Breast epithelium (tissue), 4 donors: ENCODE measurements around the gene OCRL. TPM values are rescaled to one million over a fixed set of nuclear protein-coding genes. Genes with fewer than 3 reads are reported as not detected.
A peak's percentile ranks its signal among the peaks of the same experiment; 100 is the strongest.

Experiments
- DNase-seq, 2 donors: peaks; one replicate each; pipeline ENCODE4 v3.0.0-alpha.2; 2019; ENCODE audit warnings: low spot score in 2 of 2
- H3K27ac ChIP-seq, 2 donors: fragments of 200-600 bp; sonication (generic) in 1 of 2; one replicate each; pipeline ENCODE4 v1.5.1; 2016 to 2019; ENCODE audit warnings: mild to moderate bottlenecking in 1 of 2
- H3K27me3 ChIP-seq, 2 donors: fragments of 200-600 bp; sonication (generic) in 1 of 2; one replicate each; pipeline versions ENCODE4 v1.5.1 to v1.6.0; 2017 to 2019; ENCODE audit warnings: control low read depth in 1 of 2, mild to moderate bottlenecking in 1 of 2
- H3K36me3 ChIP-seq: fragments of 200-600 bp; one replicate; pipeline ENCODE4 v1.5.1; 2019
- H3K4me1 ChIP-seq, 2 donors: fragments of 200-600 bp; sonication (generic); one replicate each; pipeline ENCODE4 v1.5.1; 2016 to 2019; ENCODE audit warnings: control low read depth in 1 of 2
- H3K4me3 ChIP-seq, 3 donors: fragments of 200-600 bp; sonication (generic); 1 replicate in 2 of 3; 2 replicates in 1 of 3; pipeline ENCODE4 v1.5.1; 2016 to 2019; ENCODE audit warnings: mild to moderate bottlenecking in 3 of 3, moderate library complexity in 2 of 3
- H3K9me3 ChIP-seq, 2 donors: fragments of 200-600 bp; sonication (generic) in 1 of 2; one replicate each; pipeline ENCODE4 v1.5.1; 2016 to 2019; ENCODE audit warnings: control low read depth in 1 of 2
- POLR2A ChIP-seq: fragments of 450-650 bp; IDR thresholded peaks from one replicate; pipeline ENCODE4 v1.6.1; 2016; ENCODE audit warnings: antibody characterized with exemption, mild to moderate bottlenecking, moderate library complexity
- POLR2AphosphoS5 ChIP-seq, 3 donors: sonication (generic); formaldehyde crosslinking; IDR thresholded peaks; one replicate each; pipeline ENCODE4 v1.6.1; 2017; ENCODE audit warnings: antibody characterized with exemption in 3 of 3
- intact Hi-C: fragments of 100-400 bp; cut with DNase I; formaldehyde crosslinking; loops from one replicate; pipeline ENCODE4 v1.15.1; 2023; ENCODE audit warnings: low total_unique reads
- total RNA-seq, 3 donors: library from RNA; depleted of rRNA; stranded (reverse); fragments of >200 nt; gene quantifications; one replicate each; pipeline ENCODE4 v1.1.0, GENCODE V29; 2016
- TF ChIP-seq, protein P1 (sequence below), 3 donors: fragments of 450-650 bp; IDR thresholded peaks; one replicate each; pipeline ENCODE4 v1.5.1; 2016 to 2017; ENCODE audit warnings: antibody characterized with exemption in 3 of 3, mild to moderate bottlenecking in 3 of 3, moderate library complexity in 3 of 3

The OCRL gene
- total RNA-seq, 3 donors from 2014 or later = 16.7 to 22.1 (median 17.4) TPM

GRCh38 chrX:129599499-129599898 is 59.4 kb downstream of the OCRL start:
- TF ChIP-seq, protein P1, sequence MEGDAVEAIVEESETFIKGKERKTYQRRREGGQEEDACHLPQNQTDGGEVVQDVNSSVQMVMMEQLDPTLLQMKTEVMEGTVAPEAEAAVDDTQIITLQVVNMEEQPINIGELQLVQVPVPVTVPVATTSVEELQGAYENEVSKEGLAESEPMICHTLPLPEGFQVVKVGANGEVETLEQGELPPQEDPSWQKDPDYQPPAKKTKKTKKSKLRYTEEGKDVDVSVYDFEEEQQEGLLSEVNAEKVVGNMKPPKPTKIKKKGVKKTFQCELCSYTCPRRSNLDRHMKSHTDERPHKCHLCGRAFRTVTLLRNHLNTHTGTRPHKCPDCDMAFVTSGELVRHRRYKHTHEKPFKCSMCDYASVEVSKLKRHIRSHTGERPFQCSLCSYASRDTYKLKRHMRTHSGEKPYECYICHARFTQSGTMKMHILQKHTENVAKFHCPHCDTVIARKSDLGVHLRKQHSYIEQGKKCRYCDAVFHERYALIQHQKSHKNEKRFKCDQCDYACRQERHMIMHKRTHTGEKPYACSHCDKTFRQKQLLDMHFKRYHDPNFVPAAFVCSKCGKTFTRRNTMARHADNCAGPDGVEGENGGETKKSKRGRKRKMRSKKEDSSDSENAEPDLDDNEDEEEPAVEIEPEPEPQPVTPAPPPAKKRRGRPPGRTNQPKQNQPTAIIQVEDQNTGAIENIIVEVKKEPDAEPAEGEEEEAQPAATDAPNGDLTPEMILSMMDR (IDR thresholded peaks at IDR 0.05) = no peak
- TF ChIP-seq POLR2AphosphoS5 (IDR thresholded peaks at IDR 0.05) = no peak
- intact Hi-C loops = no loop called here
- H3K27ac ChIP-seq = no peak overlapping the region
- no peaks in the 10 kb centered on the region for H3K4me1 ChIP-seq
- H3K9me3 ChIP-seq = no peaks in the 10 kb centered on the region
- H3K4me3 ChIP-seq = no peak overlapping the region
- H3K27me3 ChIP-seq = peaks cover 0 to 23% of the 10 kb centered on the region in 2 donors
- no peak for DNase-seq
- H3K36me3 ChIP-seq = no peaks in the 10 kb centered on the region

DNA sequence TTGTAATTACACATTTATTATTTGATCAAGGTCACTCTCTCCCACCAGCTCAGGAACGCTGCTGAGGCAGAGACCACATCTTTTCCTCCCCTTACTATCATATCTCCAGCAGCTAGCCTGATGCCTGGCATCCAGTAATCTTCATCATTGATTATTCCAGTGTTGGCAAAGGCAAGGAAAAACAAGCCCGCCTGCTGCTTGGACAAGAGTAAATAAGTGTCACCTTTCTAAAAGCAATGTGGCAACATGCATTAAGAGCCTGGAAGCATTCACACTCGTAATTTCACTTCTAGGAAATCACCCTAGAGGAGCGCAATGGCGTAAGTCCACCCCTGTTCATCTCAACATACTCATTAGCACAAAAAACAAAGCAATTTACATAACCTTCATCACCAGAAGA is 59.9 kb downstream of the OCRL start:
- Histone ChIP-seq H3K9me3 (no peaks in the 10 kb centered on the region), H3K27me3 (peaks cover 0 to 20% of the 10 kb centered on the region in 2 donors), H3K4me3 (no peak overlapping the region), H3K36me3 (no peaks in the 10 kb centered on the region), H3K4me1 (no peaks in the 10 kb centered on the region), H3K27ac (no peak overlapping the region)
- TF ChIP-seq, protein P1 (IDR thresholded peaks at IDR 0.05) = no peak
- TF ChIP-seq POLR2AphosphoS5 (IDR thresholded peaks at IDR 0.05) = no peak
- no peak for TF ChIP-seq POLR2A
- no peak for DNase-seq
- intact Hi-C loops = no loop called here

DNA sequence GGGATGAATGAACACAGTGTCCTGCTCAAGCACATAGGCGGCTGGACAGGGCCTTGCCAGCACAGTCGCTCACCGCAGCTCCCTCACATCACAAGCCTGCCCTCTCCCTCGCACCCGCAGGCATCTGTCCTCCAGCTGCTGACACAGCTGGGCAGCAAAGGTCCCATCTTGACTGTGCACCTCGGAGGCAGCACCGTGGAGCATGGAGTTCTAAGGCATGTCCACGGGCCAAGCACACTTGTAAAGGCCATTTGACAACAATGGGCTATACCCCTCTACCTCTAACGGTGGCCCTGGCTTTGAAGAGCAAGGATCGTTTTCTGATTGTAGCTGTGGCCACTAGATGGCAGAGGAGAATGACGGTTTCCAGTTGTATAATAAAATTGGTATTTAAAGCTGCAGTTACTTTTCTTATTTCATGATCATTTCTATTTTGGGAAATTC is 60.9 kb downstream of the OCRL start:
- H3K36me3 ChIP-seq = no peaks in the 10 kb centered on the region
- H3K27me3 ChIP-seq = peaks cover 0 to 21% of the 10 kb centered on the region in 2 donors
- TF ChIP-seq, protein P1 (IDR thresholded peaks at IDR 0.05) = peak in 2 of 3 donors; percentile 38 to 59
- no peak for TF ChIP-seq POLR2AphosphoS5 (IDR thresholded peaks at IDR 0.05)
- intact Hi-C loops = no loop called here
- no peaks in the 10 kb centered on the region for H3K9me3 ChIP-seq
- H3K4me1 ChIP-seq = no peaks in the 10 kb centered on the region
- DNase-seq = no peak
- no peak overlapping the region for H3K4me3 ChIP-seq
- H3K27ac ChIP-seq = no peak overlapping the region

- intact Hi-C loops = loop anchor here (5.0 kb wide), 1 partner anchor 735 kb away; no protein-coding TSS in a partner anchor
- Histone ChIP-seq H3K4me1 (no peaks in the 10 kb centered on the region), H3K27me3 (peaks cover 0 to 17% of the 10 kb centered on the region in 2 donors), H3K36me3 (no peaks in the 10 kb centered on the region), H3K4me3 (no peak overlapping the region), H3K9me3 (no peaks in the 10 kb centered on the region), H3K27ac (no peak overlapping the region)
- TF ChIP-seq, protein P1 (IDR thresholded peaks at IDR 0.05) = peak; percentile 74 to 89 (median 88)
- TF ChIP-seq POLR2AphosphoS5 (IDR thresholded peaks at IDR 0.05) = no peak
- DNase-seq = peak in 1 of 2 donors; percentile 30
These were observed 66.9 kb downstream of the OCRL start for GRCh38 chrX:129606918-129607317.

GRCh38 chrX:129608496-129608895 is 68.4 kb downstream of the OCRL start:
- no peaks in the 10 kb centered on the region for H3K4me1 ChIP-seq
- H3K36me3 ChIP-seq = no peaks in the 10 kb centered on the region
- no peak overlapping the region for H3K4me3 ChIP-seq
- TF ChIP-seq, protein P1 (IDR thresholded peaks at IDR 0.05) = no peak
- TF ChIP-seq POLR2A = no peak
- no peak for TF ChIP-seq POLR2AphosphoS5 (IDR thresholded peaks at IDR 0.05)
- DNase-seq = no peak
- no peaks in the 10 kb centered on the region for H3K9me3 ChIP-seq
- intact Hi-C loops = loop anchor here (5.0 kb wide), 1 partner anchor 734 kb away; no protein-coding TSS in a partner anchor
- H3K27me3 ChIP-seq = peaks cover 0 to 17% of the 10 kb centered on the region in 2 donors
- no peak overlapping the region for H3K27ac ChIP-seq
